DLD1 (cell line): ENCODE data around the gene CLMP.

Source experiments
- in situ Hi-C: cut with HindIII; loops from 2 replicates; pipeline ENCODE4 v1.10.0; 2017; ENCODE audit warnings: low sequenced_read_pairs

Gene CLMP

GRCh38 chr11:123035831-123036230 is 159.2 kb downstream of the CLMP start:
- in situ Hi-C loops, result loop anchor here (25.0 kb wide), 2 partner anchors 174 to 399 kb away; no protein-coding TSS in a partner anchor

- in situ Hi-C loops, result loop anchor here (25.0 kb wide), 2 partner anchors 172 to 397 kb away; no protein-coding TSS in a partner anchor
Measured at GRCh38 chr11:123034597-123034996, 160.5 kb downstream of the CLMP start.

- in situ Hi-C loops, result loop anchor here (25.0 kb wide), 2 partner anchors 172 to 397 kb away; no protein-coding TSS in a partner anchor
Measured at GRCh38 chr11:123033895-123034294, 161.2 kb downstream of the CLMP start.

GRCh38 chr11:123030517-123030916 is 164.5 kb downstream of the CLMP start:
- in situ Hi-C loops, result loop anchor here (25.0 kb wide), 2 partner anchors 168 to 393 kb away; no protein-coding TSS in a partner anchor

- in situ Hi-C loops, result no loop called here
Measured at GRCh38 chr11:123020968-123021367, 174.1 kb downstream of the CLMP start.
